HG03558 (cell line): ENCODE results near the gene DDX25.

Experiments used
- ATAC-seq: cut with Tn5 transposase; IDR thresholded peaks from one replicate; pipeline ENCODE4 v1.9.1; 2021; ENCODE audit warnings: moderate number of reproducible peaks; ENCODE audit not compliant: unreplicated experiment; ENCODE audit errors: extremely low read depth

DDX25 gene

GRCh38 chr11:125948278-125949051, 44.2 kb downstream of the DDX25 start:
- ATAC-seq, result no peak

DNA sequence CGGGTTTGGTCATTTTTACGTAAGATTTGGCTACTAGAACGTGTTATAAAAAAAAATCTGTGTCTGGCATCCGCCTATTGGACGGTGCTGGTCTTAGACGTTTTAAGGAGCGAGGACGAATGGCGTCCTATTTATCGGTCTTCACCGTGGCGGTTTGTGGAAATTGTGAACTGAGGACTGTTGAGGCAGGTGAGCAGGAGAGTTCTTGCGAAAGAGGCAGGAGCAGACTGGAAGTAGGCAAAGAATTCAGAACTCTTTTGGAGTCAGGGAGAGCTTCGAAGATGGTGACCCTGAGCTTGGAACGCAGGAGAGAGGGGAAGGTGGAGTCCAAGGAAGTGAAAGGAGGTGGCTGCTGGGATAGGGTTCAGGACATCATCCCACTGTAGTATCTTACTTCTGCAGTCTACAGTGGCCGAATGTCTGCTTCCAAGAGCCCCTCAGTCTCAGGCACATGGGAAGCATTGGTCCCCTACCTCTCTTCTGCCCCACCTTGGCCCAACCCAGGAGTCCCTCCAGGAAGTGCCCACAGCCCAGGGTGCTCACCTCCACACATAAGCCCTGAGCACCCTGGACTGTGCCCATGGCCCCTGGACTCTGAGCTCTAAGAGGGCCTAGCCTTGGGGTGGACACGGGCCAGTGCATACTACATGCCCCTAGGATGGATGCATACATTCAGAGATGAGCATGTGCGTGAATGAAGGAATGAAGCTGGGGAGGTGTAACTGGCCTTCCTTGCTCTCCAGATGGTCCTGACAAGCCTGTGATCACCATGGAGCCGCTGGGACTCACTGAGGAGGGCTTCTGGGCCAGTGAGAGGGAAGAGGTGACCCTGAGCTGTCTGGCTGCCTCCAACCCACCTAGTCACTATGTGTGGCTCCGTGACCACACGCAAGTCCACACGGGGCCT, 45.2 kb downstream of the DDX25 start:
- no peak for ATAC-seq

DNA sequence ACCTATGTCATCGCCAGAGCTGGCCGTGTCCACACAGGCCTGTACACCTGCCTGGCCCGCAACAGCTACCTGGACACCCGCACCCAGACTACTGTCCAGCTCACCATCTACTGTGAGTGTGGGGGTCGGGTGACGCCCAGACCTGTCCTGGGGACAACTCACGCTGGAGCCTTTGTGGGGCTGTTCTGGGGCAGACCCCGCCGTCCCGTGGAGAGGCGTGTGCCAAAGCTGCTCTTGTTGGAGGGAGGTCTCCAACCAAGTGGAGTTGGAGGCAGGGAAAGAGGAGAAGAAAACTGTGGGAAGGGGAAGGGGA, 45.8 kb downstream of the DDX25 start:
- no peak for ATAC-seq

DNA sequence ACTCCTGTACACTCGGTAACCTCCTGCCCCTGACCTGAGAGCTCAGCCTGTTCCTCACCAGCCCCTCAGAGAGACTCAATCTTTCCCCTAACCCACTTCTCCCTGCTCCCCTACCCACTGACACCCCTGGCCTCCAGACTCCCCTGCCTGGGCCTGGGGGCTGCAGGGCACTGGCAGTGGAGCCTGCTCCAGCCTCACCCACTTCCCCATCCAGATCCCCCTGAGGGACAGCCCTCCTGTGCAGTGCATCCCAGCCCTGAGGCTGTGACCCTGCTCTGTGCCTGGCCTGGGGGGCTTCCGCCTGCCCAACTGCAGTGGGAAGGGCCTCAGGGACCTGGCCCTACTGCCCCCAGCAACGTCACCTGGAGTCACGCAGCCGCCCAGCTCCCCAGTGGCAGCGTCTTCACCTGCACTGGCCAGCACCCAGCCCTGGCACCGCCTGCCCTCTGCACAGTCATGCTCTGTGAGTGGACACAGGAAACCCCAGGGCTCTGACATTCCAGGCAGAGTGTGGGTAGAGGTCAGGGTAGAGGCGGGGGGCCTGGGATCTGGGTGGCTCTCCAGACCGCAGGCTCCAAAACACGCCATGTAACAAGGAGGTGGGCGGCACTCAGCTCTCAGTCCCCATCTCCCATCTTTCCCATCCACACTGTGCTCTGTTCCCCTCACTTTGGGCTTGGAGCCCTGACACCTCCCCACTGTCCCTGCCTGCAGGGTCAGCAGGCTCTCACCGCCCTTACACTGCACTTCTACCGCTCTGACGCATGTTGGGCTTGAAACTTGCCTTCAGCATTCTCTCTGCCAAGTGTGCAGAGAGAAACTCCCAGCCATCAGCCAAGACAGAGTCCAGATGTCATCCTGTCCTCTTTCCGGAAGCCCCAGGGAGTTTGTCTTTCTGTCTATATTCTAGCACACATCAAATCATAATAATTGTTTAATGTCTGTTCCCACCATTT, 46.7 kb downstream of the DDX25 start:
- no peak for ATAC-seq

DNA sequence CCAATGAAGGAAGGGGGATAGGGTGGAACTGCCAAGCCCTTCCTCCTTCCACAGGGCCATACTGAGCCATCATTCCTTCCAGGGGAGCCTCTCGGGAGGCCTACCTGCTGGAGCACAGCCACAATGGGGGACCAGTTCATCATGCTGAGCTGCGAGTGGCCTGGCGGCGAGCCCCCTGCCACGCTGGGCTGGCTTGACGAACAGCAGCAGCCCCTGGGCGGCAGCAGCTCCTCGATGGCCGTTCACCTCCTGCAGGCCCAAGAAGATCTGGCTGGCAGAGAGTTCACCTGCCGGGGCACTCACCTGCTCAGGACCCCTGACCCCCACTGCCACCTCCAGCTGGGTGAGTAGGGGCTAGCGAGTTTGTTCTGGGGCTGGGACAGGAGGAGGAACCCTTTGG, 47.4 kb downstream of the DDX25 start:
- ATAC-seq, result no peak

DNA sequence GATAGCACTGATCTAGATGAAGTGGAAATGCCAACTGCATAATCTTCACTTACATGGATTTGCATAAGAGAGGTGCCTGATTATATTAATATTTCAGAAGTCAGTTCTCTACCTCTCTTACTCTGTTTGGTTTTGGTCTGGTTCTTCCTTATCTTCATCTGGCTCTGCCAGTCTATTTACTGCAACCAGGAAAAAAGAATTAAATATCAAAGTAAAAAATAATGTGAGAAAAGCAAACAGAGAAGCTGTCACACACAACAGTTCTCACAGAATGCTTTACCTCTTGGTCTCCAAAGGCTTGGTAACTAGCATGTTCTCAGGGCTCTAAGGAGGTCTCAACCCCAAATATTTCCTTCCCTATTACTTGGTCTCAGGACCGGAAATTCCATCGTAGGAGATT, 48.3 kb downstream of the DDX25 start:
- ATAC-seq, result no peak

- ATAC-seq, result no peak
Observed at GRCh38 chr11:125952973-125953372, 48.7 kb downstream of the DDX25 start.

DNA sequence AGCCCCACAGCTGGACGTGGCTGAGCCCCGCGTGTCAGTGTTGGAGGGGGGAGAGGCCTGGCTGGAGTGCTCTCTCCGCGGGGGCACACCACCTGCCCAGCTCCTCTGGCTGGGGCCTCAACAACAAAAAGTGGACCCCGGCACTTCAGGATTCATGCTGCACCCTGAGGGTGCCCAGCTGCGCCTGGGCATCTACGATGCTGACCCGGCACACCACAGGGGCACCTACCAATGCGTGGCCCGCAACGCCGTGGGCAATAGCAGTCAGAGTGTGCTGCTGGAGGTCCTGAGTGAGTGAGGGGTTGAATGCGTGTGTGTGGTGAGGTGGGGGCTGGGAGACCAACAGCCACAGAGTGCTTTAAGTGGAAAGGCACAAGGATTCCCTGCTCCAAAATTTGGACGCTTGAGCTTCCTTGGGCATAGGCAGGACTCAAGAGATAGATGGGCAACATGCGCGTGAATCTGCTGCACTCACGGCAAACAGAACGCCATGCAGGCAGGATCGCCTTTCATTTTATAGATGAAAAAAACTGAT, 49.2 kb downstream of the DDX25 start:
- ATAC-seq, result no peak

- ATAC-seq, result no peak
Observed at GRCh38 chr11:125954123-125954944, 50.0 kb downstream of the DDX25 start.

- ATAC-seq, result no peak
Observed at GRCh38 chr11:125954945-125955640, 50.8 kb downstream of the DDX25 start.

DNA sequence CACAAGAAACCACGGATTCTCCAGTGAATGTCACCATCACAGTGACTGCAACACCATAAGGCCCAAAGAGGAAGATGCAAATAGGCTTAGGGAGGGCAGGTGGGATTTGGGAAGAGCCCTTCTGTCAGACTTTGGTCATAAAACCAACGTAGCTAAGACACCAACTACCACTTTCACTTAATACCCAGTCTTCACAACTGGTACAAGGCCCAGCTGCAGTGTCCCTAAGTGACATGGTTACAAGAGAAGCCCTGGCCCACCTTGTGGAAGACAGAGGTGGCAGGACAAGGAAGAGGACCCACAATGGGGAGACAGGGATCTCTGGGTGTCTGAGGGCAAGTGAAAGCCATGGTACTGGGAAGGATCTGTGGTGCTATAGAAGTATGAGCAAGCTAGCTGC, 51.5 kb downstream of the DDX25 start:
- ATAC-seq, result no peak

GRCh38 chr11:125956391-125957134, 52.3 kb downstream of the DDX25 start:
- no peak for ATAC-seq

DNA sequence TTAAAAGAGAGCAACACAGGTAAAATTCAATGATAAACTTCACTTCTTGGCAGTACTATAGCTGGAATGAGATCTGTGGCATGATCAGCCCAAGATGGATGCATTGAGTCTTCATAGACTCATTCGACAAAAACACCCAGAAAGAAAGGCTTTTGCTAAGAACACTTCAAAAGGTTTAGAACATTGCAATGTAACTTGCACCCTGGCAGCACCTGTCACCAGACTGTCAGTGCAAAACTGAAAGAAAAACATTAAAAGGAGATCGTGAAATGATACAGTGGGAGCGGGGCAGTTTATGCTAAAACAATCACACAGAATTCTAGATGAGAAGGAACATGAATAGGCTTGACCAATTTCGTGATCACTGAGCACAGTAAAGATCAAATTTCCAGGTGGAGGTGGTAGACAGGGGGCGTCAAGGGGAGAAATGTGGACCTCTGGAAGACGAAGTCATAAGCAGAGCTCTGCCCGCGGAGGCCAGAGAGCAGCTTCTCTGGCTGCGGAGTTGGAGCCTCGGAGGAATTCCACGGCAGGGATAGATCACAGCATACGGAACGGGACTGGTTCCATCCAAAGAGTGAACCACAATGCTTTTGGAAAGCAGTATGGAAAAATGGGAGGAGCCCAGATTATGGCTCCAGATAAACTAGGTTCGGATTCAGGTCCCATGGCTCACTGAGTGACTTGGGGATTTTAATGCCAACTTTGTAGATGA, 53.5 kb downstream of the DDX25 start:
- no peak for ATAC-seq

GRCh38 chr11:125958872-125959400, 54.6 kb downstream of the DDX25 start:
- no peak for ATAC-seq

- no peak for ATAC-seq
Observed at GRCh38 chr11:125959511-125959910, 55.2 kb downstream of the DDX25 start.

- ATAC-seq, result no peak
Observed at GRCh38 chr11:125959931-125960330, 55.6 kb downstream of the DDX25 start.

DNA sequence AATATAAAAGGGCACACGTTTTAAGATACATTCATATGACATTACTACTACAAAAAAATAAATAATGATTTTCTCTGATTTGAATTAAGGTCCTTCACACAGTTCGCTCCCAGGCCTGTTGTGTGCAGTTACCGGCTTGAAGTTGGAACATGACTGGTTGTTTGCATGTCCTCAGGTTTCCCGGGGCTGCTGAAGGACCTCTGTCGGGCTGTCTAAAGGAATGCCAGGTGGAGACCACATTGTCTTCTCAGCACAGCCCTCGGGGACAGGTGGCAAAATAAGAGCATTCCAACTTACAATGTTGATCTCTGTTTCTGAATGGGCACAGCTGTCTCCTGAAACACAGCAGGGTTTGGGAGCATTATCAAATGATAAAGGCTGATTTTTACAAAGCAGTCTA, 56.5 kb downstream of the DDX25 start:
- no peak for ATAC-seq
